Left renal cortex interstitium (tissue), 4 donors: ENCODE results near the gene VWA8. TPM values are rescaled to one million over a fixed set of nuclear protein-coding genes. Genes with fewer than 3 reads are reported as not detected.
"Not testable (repeated sequence)": the region's sequence is repeated elsewhere in the genome, so short reads cannot be mapped to it uniquely, and the experiment has no call there.

Experiments used
- DNase-seq, 4 donors: peaks; one replicate each; pipeline ENCODE4 v3.0.0-alpha.2; 2013; ENCODE audit warnings: low read depth in 4 of 4, low spot score in 2 of 4, missing footprints in 1 of 4
- polyA plus RNA-seq, 4 donors: library from polyadenylated mRNA; unstranded; fragments of 120-200 nt; gene quantifications; one replicate each; pipeline ENCODE4 v1.2.1, GENCODE V29; 2013; ENCODE audit not compliant: insufficient read length in 4 of 4

VWA8 gene
- polyA plus RNA-seq, 4 donors = 18.2 to 23.1 (median 19.5) TPM

- no peak for DNase-seq
Observed at GRCh38 chr13:41652735-41653361, 308.1 kb downstream of the VWA8 start.

GRCh38 chr13:41651413-41652058 lies 309.4 kb downstream of the VWA8 start:
- DNase-seq = no peak

GRCh38 chr13:41650706-41651105 lies 310.2 kb downstream of the VWA8 start:
- DNase-seq = no peak

GRCh38 chr13:41649659-41650058 lies 311.2 kb downstream of the VWA8 start:
- no peak for DNase-seq

- no peak for DNase-seq
Observed at GRCh38 chr13:41648314-41648935, 312.5 kb downstream of the VWA8 start.

GRCh38 chr13:41647699-41648313 lies 313.1 kb downstream of the VWA8 start:
- not testable (repeated sequence) for DNase-seq

GRCh38 chr13:41645331-41645730 lies 315.6 kb downstream of the VWA8 start:
- DNase-seq = no peak

GRCh38 chr13:41644742-41645141 lies 316.2 kb downstream of the VWA8 start:
- DNase-seq = no peak

- no peak for DNase-seq
Observed at GRCh38 chr13:41643507-41643906, 317.4 kb downstream of the VWA8 start.

- no peak for DNase-seq
Observed at GRCh38 chr13:41641961-41642360, 318.9 kb downstream of the VWA8 start.

GRCh38 chr13:41641429-41641828 lies 319.5 kb downstream of the VWA8 start:
- DNase-seq = no peak

GRCh38 chr13:41639955-41640780 lies 320.7 kb downstream of the VWA8 start:
- DNase-seq = no peak

- DNase-seq = no peak
Observed at GRCh38 chr13:41639237-41639904, 321.5 kb downstream of the VWA8 start.

GRCh38 chr13:41637586-41637985 lies 323.3 kb downstream of the VWA8 start:
- no peak for DNase-seq

- DNase-seq = not testable (repeated sequence)
Observed at GRCh38 chr13:41637032-41637431, 323.9 kb downstream of the VWA8 start.

GRCh38 chr13:41636590-41636989 lies 324.3 kb downstream of the VWA8 start:
- DNase-seq = not testable (repeated sequence)

- DNase-seq = no peak
Observed at GRCh38 chr13:41634407-41634806, 326.5 kb downstream of the VWA8 start.

- no peak for DNase-seq
Observed at GRCh38 chr13:41633776-41634175, 327.1 kb downstream of the VWA8 start.

GRCh38 chr13:41631296-41631965 lies 329.5 kb downstream of the VWA8 start:
- DNase-seq = no peak

GRCh38 chr13:41627425-41627824 lies 333.5 kb downstream of the VWA8 start:
- DNase-seq = no peak
